ENCODE results near the gene UTF1. TPM values are rescaled to one million over a fixed set of nuclear protein-coding genes. Genes with fewer than 3 reads are reported as not detected.

The UTF1 gene
- total and polyA plus RNA-seq, 9 of the 15 experiments (the other 6 are each of a cell fraction or from before 2014, with no cell fraction given): 0.35 to 0.46 TPM; not detected in 7

- Histone ChIP-seq H3K27ac (ENCODE audit: extremely low read depth, low read depth, low read length) (no peak overlapping the region), H4K20me1 (replicated peaks; ENCODE audit: control insufficient read depth, insufficient read depth, low read length) (no peaks in the 10 kb centered on the region), H3K4me2 (ENCODE audit: insufficient read depth, low read length) (no peak overlapping the region), H3K9ac (ENCODE audit: insufficient read depth in 1 of 2, low read depth in 2 of 2, low read length in 2 of 2) (no peak overlapping the region), H3K4me1 (replicated peaks in 1 of 2; ENCODE audit: control insufficient read depth in 2 of 2, insufficient read depth in 2 of 2, low read length in 2 of 2) (peaks cover 2 to 80% of the 10 kb centered on the region in 2 experiments; a peak in 3 of 5 replicates), H3K36me3 (ENCODE audit: control insufficient read depth, insufficient read depth, low read length) (no peaks in the 10 kb centered on the region), H3K27me3 (ENCODE audit: control insufficient read depth in 2 of 2, insufficient read depth in 2 of 2, low read length in 2 of 2) (no peaks in the 10 kb centered on the region), H3K9me1 (ENCODE audit: control insufficient read depth, insufficient read depth, low read length) (no peaks in the 10 kb centered on the region), H2AFZ (ENCODE audit: low read depth, low read length) (no peak overlapping the region), H3K4me3 (no peak overlapping the region), H3K79me2 (ENCODE audit: control insufficient read depth, insufficient read depth, low read length) (no peaks in the 10 kb centered on the region), H3K9me3 (replicated peaks; ENCODE audit: control insufficient read depth, insufficient read depth, low read depth, low read length) (no peaks in the 10 kb centered on the region)
- BruUV-seq (replicated peaks): no TSS peak
- DNase-seq (ENCODE audit: extremely low read depth in 1 of 4, low spot score in 3 of 4) (no peak), FAIRE-seq (no peak), ATAC-seq (no peak)
- intact Hi-C loops (cut with micrococcal nuclease): no loop called here
- CTCF ChIA-PET (ENCODE audit: low intra/inter-chr PET ratio): no interaction called here
- POLR2A ChIA-PET: interaction anchor here (1.0 kb wide), 1 partner anchor 16 kb away, joined by 3 read pairs; no protein-coding TSS in a partner anchor
- in situ Hi-C loops (cut with MboI): no loop called here
- 86% methylated on average over 2 of the region's 10 CpGs for WGBS (ENCODE audit: insufficient coverage, low coverage, missing lambda C conversion rate)
- TF ChIP-seq HNRNPH1 (optimal IDR thresholded peaks at IDR 0.05; ENCODE audit: low read depth, low read length): no peak
- no peak for TF ChIP-seq BRF2 (IDR thresholded peaks at IDR 0.05; ENCODE audit: borderline replicate concordance, insufficient read depth, insufficient read length)
- TF ChIP-seq ZNF511 (CRISPR knock-in tag; IDR thresholded peaks at IDR 0.05): no peak
- no peak for TF ChIP-seq KAT2B (IDR thresholded peaks at IDR 0.05; ENCODE audit: low read depth, low read length)
- TF ChIP-seq SIX5 (IDR thresholded peaks at IDR 0.05; ENCODE audit: borderline replicate concordance in 1 of 2, insufficient read depth in 1 of 2, low read depth in 1 of 2, low read length in 2 of 2): no peak
- TF ChIP-seq ELF2 (CRISPR knock-in tag; IDR thresholded peaks at IDR 0.05): no peak
- no peak for TF ChIP-seq PATZ1 (CRISPR knock-in tag; IDR thresholded peaks at IDR 0.05; ENCODE audit: borderline replicate concordance)
- TF ChIP-seq ATF6 (CRISPR knock-in tag; IDR thresholded peaks at IDR 0.05): no peak
- no peak for TF ChIP-seq ZNF609 (CRISPR knock-in tag; IDR thresholded peaks at IDR 0.05; ENCODE audit: borderline replicate concordance)
- TF ChIP-seq MAFK (IDR thresholded peaks at IDR 0.05; ENCODE audit: low read length): no peak
Observed at GRCh38 chr10:133263674-133264073, 33.7 kb downstream of the UTF1 start.

All from K562 (cell line).